Measurements from ENCODE around the gene PATZ1.

Gene PATZ1

GRCh38 chr22:31313366-31314147 lies 32.6 kb downstream of the PATZ1 start:
- DNase-seq, result no peak

GRCh38 chr22:31308181-31308580 lies 38.0 kb downstream of the PATZ1 start:
- no peak for DNase-seq

GRCh38 chr22:31305194-31305593 lies 41.0 kb downstream of the PATZ1 start:
- no peak for DNase-seq

- no peak for DNase-seq
These were observed 43.6 kb downstream of the PATZ1 start for GRCh38 chr22:31302537-31302936.

GRCh38 chr22:31302006-31302405 lies 44.1 kb downstream of the PATZ1 start:
- DNase-seq, result no peak

GRCh38 chr22:31300896-31301295 lies 45.2 kb downstream of the PATZ1 start:
- no peak for DNase-seq

- no peak for DNase-seq
These were observed 50.1 kb downstream of the PATZ1 start for GRCh38 chr22:31295831-31296657.

- no peak for DNase-seq
These were observed 50.8 kb downstream of the PATZ1 start for GRCh38 chr22:31295360-31295759.

- DNase-seq, result peak; percentile 21
These were observed 53.7 kb downstream of the PATZ1 start, which contains the start of gene PIK3IP1 for GRCh38 chr22:31292236-31292989. PIK3IP1 (minus strand) TSS chr22:31292488; CDS start chr22:31292344, 144 bp downstream.

GRCh38 chr22:31291481-31292235 lies 54.5 kb downstream of the PATZ1 start:
- DNase-seq, result no peak

- DNase-seq, result no peak
These were observed 55.4 kb downstream of the PATZ1 start for GRCh38 chr22:31290494-31291471.

- DNase-seq, result no peak
These were observed 56.8 kb downstream of the PATZ1 start for GRCh38 chr22:31289344-31289743.

GRCh38 chr22:31288496-31289240 lies 57.5 kb downstream of the PATZ1 start:
- no peak for DNase-seq

- DNase-seq, result no peak
These were observed 58.2 kb downstream of the PATZ1 start for GRCh38 chr22:31287818-31288495.

- no peak for DNase-seq
These were observed 59.5 kb downstream of the PATZ1 start for GRCh38 chr22:31286360-31287255.

GRCh38 chr22:31284281-31285155 lies 61.6 kb downstream of the PATZ1 start:
- no peak for DNase-seq

GRCh38 chr22:31282748-31283468 lies 63.2 kb downstream of the PATZ1 start:
- DNase-seq, result no peak
